Measurements from ENCODE around the gene PTPRD.

GRCh38 chr9:8572209-8572608 is 2040.6 kb downstream of the PTPRD start:
- TF ChIP-seq CTCF (IDR thresholded peaks at IDR 0.05) (no peak), POLR2A (IDR thresholded peaks at IDR 0.05) (no peak)
